Neural crest cell (in vitro differentiated cells): ENCODE results near the gene SCYGR1. TPM values are rescaled to one million over a fixed set of nuclear protein-coding genes. Genes with fewer than 3 reads are reported as not detected.

Source experiments
- DNase-seq: peaks from one replicate; pipeline ENCODE4 v3.0.0; 2021; ENCODE audit warnings: low read depth, mixed read lengths, low spot score
- H3K27ac Mint-ChIP-seq: one replicate; pipeline ENCODE4 v1.8.0; 2021; ENCODE audit warnings: mild to moderate bottlenecking, mixed read lengths; ENCODE audit not compliant: unreplicated experiment
- H3K27me3 Mint-ChIP-seq: 2 replicates; pipeline ENCODE4 v1.8.0; 2021; ENCODE audit warnings: low read depth, mild to moderate bottlenecking, mixed read lengths
- H3K36me3 Mint-ChIP-seq: 2 replicates; pipeline ENCODE4 v1.8.0; 2021; ENCODE audit warnings: low read depth, mild to moderate bottlenecking, mixed read lengths
- H3K4me1 Mint-ChIP-seq: 2 replicates; pipeline ENCODE4 v1.8.0; 2021; ENCODE audit warnings: mixed read lengths
- H3K4me3 Mint-ChIP-seq: one replicate; pipeline ENCODE4 v1.8.0; 2021; ENCODE audit warnings: mild to moderate bottlenecking, mixed read lengths
- H3K9me3 Mint-ChIP-seq: 2 replicates; pipeline ENCODE4 v1.8.0; 2021; ENCODE audit warnings: mixed read lengths
- CTCF ChIP-seq: fragments of 200-600 bp; sonication (generic); conservative IDR thresholded peaks from 2 replicates; pipeline ENCODE4 v1.5.0; 2021; ENCODE audit warnings: antibody characterized with exemption, mild to moderate bottlenecking
- total RNA-seq: library from RNA; stranded (reverse); gene quantifications from 2 replicates; pipeline ENCODE4 v1.2.1, GENCODE V29; 2021

The SCYGR1 gene
- total RNA-seq, 1 donor from 2014 or later = not detected

- no peak overlapping the region for H3K27ac Mint-ChIP-seq
These were observed 10.9 kb downstream of the SCYGR1 start for GRCh38 chr2:227376656-227377396.

GRCh38 chr2:227374158-227374557 lies 13.6 kb downstream of the SCYGR1 start:
- no peak for TF ChIP-seq CTCF
- DNase-seq = no peak
- no peaks in the 10 kb centered on the region for H3K36me3 Mint-ChIP-seq
- no peaks in the 10 kb centered on the region for H3K9me3 Mint-ChIP-seq
- no peak overlapping the region for H3K27ac Mint-ChIP-seq
- H3K27me3 Mint-ChIP-seq = no peaks in the 10 kb centered on the region
- H3K4me1 Mint-ChIP-seq = peaks cover 7% of the 10 kb centered on the region
- no peak overlapping the region for H3K4me3 Mint-ChIP-seq

More at GRCh38 chr2:227376656-227377396, 10.9 kb downstream of the SCYGR1 start:
- H3K9me3 Mint-ChIP-seq = no peaks in the 10 kb centered on the region
- no peak for TF ChIP-seq CTCF
- H3K36me3 Mint-ChIP-seq = no peaks in the 10 kb centered on the region
- H3K27me3 Mint-ChIP-seq = no peaks in the 10 kb centered on the region
- H3K4me3 Mint-ChIP-seq = no peak overlapping the region
- DNase-seq = no peak
- peaks cover 7% of the 10 kb centered on the region for H3K4me1 Mint-ChIP-seq

- no peak overlapping the region for H3K27ac Mint-ChIP-seq
- DNase-seq = no peak
- no peak overlapping the region for H3K4me3 Mint-ChIP-seq
- H3K4me1 Mint-ChIP-seq = peaks cover 7% of the 10 kb centered on the region
- no peaks in the 10 kb centered on the region for H3K36me3 Mint-ChIP-seq
- TF ChIP-seq CTCF = no peak
- no peaks in the 10 kb centered on the region for H3K9me3 Mint-ChIP-seq
- H3K27me3 Mint-ChIP-seq = no peaks in the 10 kb centered on the region
These were observed 14.4 kb downstream of the SCYGR1 start for GRCh38 chr2:227373389-227373788.

- no peak overlapping the region for H3K4me3 Mint-ChIP-seq
- H3K27me3 Mint-ChIP-seq = no peaks in the 10 kb centered on the region
- no peak for TF ChIP-seq CTCF
- DNase-seq = no peak
- no peaks in the 10 kb centered on the region for H3K36me3 Mint-ChIP-seq
- H3K4me1 Mint-ChIP-seq = peaks cover 7% of the 10 kb centered on the region
- no peak overlapping the region for H3K27ac Mint-ChIP-seq
- H3K9me3 Mint-ChIP-seq = no peaks in the 10 kb centered on the region
These were observed 16.9 kb downstream of the SCYGR1 start for GRCh38 chr2:227370791-227371312.

GRCh38 chr2:227370092-227370491 lies 17.7 kb downstream of the SCYGR1 start:
- no peaks in the 10 kb centered on the region for H3K9me3 Mint-ChIP-seq
- no peak overlapping the region for H3K27ac Mint-ChIP-seq
- no peak overlapping the region for H3K4me3 Mint-ChIP-seq
- peaks cover 7% of the 10 kb centered on the region for H3K4me1 Mint-ChIP-seq
- DNase-seq = no peak
- no peaks in the 10 kb centered on the region for H3K27me3 Mint-ChIP-seq
- TF ChIP-seq CTCF = no peak
- no peaks in the 10 kb centered on the region for H3K36me3 Mint-ChIP-seq
